Measurements from ENCODE around the gene WDTC1.

The WDTC1 gene

DNA sequence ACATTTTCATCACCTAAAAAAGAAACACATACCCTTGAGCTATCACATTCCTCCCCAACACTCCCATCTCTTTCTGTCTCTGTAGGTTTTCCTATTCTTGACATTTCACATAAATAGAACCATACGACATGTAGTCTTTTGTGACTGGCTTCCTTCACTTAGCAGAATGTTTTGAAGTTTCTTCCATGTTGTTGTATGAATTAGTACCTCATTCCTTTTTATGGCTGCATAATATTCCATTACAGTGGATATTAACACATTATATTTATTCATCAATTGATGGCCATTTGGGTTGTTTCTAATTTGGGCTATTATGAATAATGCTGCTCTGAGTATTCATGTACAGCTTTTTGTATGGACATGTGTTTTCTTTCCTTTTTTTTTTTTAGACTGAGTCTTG, 11.8 kb downstream of the WDTC1 start:
- no peak overlapping the region for H3K27ac ChIP-seq (ENCODE audit: low read depth, low read length, severe bottlenecking)
- no CpG with 5 or more reads among the region's 1 CpG for WGBS, 2 experiments (ENCODE audit: insufficient coverage in 2 of 2)
- H3K9me3 ChIP-seq (ENCODE audit: control insufficient read depth, low read length) = no peaks in the 10 kb centered on the region
- H3K4me1 ChIP-seq (ENCODE audit: control insufficient read depth, insufficient read depth, low read length, poor library complexity, severe bottlenecking) = peaks cover 3% of the 10 kb centered on the region
- no peaks in the 10 kb centered on the region for H3K36me3 ChIP-seq (ENCODE audit: control insufficient read depth, insufficient read depth, low read length)
- no peak overlapping the region for H3K4me3 ChIP-seq (ENCODE audit: extremely low read depth, insufficient read depth, low read length, poor library complexity, severe bottlenecking)

DNA sequence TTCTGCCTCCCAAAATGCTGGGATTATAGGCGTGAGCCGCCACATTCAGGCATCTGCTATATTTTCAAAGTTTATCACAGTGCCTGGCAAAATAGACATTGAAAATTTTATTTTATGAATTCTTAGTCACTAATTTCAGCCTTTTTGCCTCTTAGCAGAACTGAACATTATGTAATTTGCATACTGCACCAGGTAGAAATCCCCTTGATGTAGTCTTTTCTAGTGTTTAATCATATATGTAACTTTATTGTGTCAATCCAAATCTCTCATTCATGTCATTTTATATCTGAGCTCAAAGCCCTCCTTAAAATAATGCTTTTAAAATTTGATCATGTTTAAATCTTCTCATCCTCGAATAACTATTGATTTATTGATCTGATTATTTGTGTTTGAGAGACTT, 19.2 kb downstream of the WDTC1 start:
- Histone ChIP-seq H3K9me3 (ENCODE audit: control insufficient read depth, low read length) (no peaks in the 10 kb centered on the region), H3K4me3 (ENCODE audit: extremely low read depth, insufficient read depth, low read length, poor library complexity, severe bottlenecking) (no peak overlapping the region), H3K27ac (ENCODE audit: low read depth, low read length, severe bottlenecking) (no peak overlapping the region), H3K36me3 (ENCODE audit: control insufficient read depth, insufficient read depth, low read length) (no peaks in the 10 kb centered on the region), H3K4me1 (ENCODE audit: control insufficient read depth, insufficient read depth, low read length, poor library complexity, severe bottlenecking) (no peaks in the 10 kb centered on the region)
- WGBS, 2 experiments (ENCODE audit: insufficient coverage in 2 of 2) = no CpG with 5 or more reads among the region's 3 CpGs

DNA sequence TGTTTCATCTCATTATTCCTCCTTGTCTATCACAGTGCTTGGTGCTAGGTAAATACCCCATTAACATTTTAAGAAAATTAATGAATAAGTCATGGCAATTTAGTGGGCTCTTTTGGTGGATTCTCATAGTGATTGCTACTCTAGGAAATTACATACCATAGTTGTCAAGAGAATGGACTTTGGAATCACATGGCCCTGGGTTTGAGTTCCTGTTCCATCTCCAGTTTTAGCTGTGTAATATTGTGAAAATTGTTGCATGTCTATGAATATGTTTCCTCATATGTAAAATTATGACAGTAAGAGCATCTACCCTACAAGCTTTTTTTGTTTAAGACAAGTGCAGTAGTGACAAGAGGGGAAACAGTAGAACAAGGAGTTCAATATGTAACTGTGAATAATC, 20.7 kb downstream of the WDTC1 start:
- Histone ChIP-seq H3K4me1 (ENCODE audit: control insufficient read depth, insufficient read depth, low read length, poor library complexity, severe bottlenecking) (no peaks in the 10 kb centered on the region), H3K27ac (ENCODE audit: low read depth, low read length, severe bottlenecking) (no peak overlapping the region), H3K4me3 (ENCODE audit: extremely low read depth, insufficient read depth, low read length, poor library complexity, severe bottlenecking) (no peak overlapping the region), H3K36me3 (ENCODE audit: control insufficient read depth, insufficient read depth, low read length) (no peaks in the 10 kb centered on the region), H3K9me3 (ENCODE audit: control insufficient read depth, low read length) (no peaks in the 10 kb centered on the region)

DNA sequence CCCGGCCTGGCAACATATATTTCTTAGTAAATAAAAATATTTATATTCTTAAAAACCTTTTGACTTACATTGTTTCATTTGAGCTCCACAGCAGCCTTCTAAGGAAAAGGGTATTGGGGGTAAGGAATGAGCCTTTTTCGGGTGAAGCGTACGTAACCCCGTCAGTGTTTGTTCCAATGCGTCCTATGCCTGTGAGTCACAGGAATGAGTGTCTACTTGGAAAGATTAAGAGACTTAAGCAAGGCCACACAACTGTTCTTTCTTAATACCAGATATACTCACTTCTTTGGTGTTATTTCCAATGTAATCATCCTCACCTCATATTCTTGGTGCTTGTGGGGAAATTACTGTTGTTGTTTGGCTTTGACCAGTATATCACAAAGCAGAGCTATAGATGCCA, 22.7 kb downstream of the WDTC1 start:
- Histone ChIP-seq H3K9me3 (ENCODE audit: control insufficient read depth, low read length) (no peaks in the 10 kb centered on the region), H3K36me3 (ENCODE audit: control insufficient read depth, insufficient read depth, low read length) (no peaks in the 10 kb centered on the region), H3K4me3 (ENCODE audit: extremely low read depth, insufficient read depth, low read length, poor library complexity, severe bottlenecking) (no peak overlapping the region), H3K4me1 (ENCODE audit: control insufficient read depth, insufficient read depth, low read length, poor library complexity, severe bottlenecking) (no peaks in the 10 kb centered on the region), H3K27ac (ENCODE audit: low read depth, low read length, severe bottlenecking) (no peak overlapping the region)
- WGBS, 2 experiments (ENCODE audit: insufficient coverage in 2 of 2) = 94% methylated on average over 5 of the region's 6 CpGs; no CpG with 5 or more reads in 1 of the 2 experiments

DNA sequence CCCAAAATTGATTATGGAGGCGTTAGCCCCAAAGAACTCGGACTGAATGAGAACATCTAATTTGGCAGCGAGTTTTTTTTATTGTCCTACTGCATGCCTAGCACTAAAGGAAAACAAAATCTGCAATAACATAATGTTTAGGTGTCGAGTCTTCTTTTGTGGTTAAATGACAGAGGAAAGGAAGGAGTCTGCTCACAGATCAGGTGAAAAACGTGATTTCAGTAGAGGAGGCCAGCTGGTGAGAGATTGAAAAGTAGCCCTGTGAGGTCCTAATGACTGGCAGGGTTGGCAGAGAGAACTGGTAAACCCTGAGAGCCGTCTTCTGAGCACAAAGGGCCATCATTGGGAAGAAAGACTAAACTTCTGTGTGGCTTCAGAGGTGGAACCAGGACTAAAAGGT, 24.2 kb downstream of the WDTC1 start:
- Histone ChIP-seq H3K27ac (ENCODE audit: low read depth, low read length, severe bottlenecking) (no peak overlapping the region), H3K4me1 (ENCODE audit: control insufficient read depth, insufficient read depth, low read length, poor library complexity, severe bottlenecking) (no peaks in the 10 kb centered on the region), H3K4me3 (ENCODE audit: extremely low read depth, insufficient read depth, low read length, poor library complexity, severe bottlenecking) (no peak overlapping the region), H3K36me3 (ENCODE audit: control insufficient read depth, insufficient read depth, low read length) (peaks cover 6% of the 10 kb centered on the region), H3K9me3 (ENCODE audit: control insufficient read depth, low read length) (no peaks in the 10 kb centered on the region)
- 91 to 93% methylated on average over 6 of the region's 6 CpGs for WGBS, 2 experiments (ENCODE audit: insufficient coverage in 2 of 2)

DNA sequence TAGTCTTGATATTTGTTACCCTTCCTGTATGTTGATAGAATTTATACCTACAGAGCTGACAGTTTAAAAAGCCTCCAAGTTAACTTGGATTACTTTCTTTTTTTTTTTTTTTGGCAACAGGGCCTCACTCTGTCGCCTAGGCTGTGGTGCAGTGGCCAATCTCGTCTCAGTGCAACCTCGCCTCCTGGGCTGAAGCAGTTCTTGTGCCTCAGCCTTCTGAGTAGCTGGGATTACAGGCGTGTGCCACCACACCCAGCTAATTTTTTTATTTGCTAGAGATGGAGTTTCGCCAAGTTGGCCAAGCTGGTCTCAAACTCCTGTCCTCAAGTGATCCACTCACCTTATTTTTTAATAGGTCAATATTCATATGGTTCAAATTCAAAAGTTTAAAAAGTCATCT, 32.7 kb downstream of the WDTC1 start:
- Histone ChIP-seq H3K27ac (ENCODE audit: low read depth, low read length, severe bottlenecking) (no peak overlapping the region), H3K4me3 (ENCODE audit: extremely low read depth, insufficient read depth, low read length, poor library complexity, severe bottlenecking) (no peak overlapping the region), H3K9me3 (ENCODE audit: control insufficient read depth, low read length) (no peaks in the 10 kb centered on the region), H3K36me3 (ENCODE audit: control insufficient read depth, insufficient read depth, low read length) (peaks cover 19% of the 10 kb centered on the region), H3K4me1 (ENCODE audit: control insufficient read depth, insufficient read depth, low read length, poor library complexity, severe bottlenecking) (no peaks in the 10 kb centered on the region)
- WGBS, 2 experiments (ENCODE audit: insufficient coverage in 2 of 2) = 81 to 94% methylated on average over 2 to 3 of the region's 5 CpGs

DNA sequence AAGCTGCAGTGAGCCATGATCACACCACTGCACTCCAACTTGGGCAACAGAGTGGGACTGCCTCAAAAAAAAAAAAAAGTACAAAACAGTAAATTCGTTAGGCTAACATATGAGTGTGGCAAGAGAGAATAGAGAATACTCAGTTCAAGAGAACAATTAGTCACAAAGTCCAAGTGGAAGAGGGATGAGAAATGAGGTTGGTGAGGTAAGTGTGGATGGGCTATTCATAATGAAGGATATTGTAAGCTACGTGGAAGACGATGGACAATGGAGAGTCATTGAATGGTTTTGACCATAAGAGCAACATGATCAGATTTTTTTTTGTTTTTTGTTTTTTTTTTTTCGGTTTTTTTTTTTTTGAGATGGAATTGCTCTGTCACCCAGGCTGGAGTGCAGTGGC, 34.8 kb downstream of the WDTC1 start:
- no peak overlapping the region for H3K4me3 ChIP-seq (ENCODE audit: extremely low read depth, insufficient read depth, low read length, poor library complexity, severe bottlenecking)
- H3K4me1 ChIP-seq (ENCODE audit: control insufficient read depth, insufficient read depth, low read length, poor library complexity, severe bottlenecking) = no peaks in the 10 kb centered on the region
- peaks cover 6% of the 10 kb centered on the region for H3K36me3 ChIP-seq (ENCODE audit: control insufficient read depth, insufficient read depth, low read length)
- no peaks in the 10 kb centered on the region for H3K9me3 ChIP-seq (ENCODE audit: control insufficient read depth, low read length)
- WGBS, 2 experiments (ENCODE audit: insufficient coverage in 2 of 2) = 90 to 97% methylated on average over 2 to 3 of the region's 4 CpGs
- H3K27ac ChIP-seq (ENCODE audit: low read depth, low read length, severe bottlenecking) = no peak overlapping the region

DNA sequence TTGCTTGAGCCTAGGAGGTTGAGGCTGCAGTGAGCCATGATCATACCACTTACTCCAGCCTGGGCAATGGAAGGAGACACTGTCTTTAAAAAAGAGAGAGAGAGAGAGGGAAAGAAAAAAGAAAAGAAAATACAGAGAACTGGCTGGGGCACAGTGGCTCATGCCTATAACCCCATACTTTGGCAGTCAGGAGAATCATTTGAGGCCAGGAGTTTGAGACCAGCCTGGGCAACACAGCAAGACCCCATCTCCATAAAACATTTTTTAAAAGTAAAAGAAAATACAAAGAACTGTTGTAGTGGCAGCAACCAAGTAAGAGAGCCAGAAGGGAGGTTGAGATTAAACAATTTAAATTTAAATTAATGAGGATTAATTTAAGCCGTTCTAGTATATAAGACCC, 39.8 kb downstream of the WDTC1 start:
- WGBS, 2 experiments (ENCODE audit: insufficient coverage in 2 of 2) = no CpG with 5 or more reads among the region's 1 CpG
- Histone ChIP-seq H3K4me3 (ENCODE audit: extremely low read depth, insufficient read depth, low read length, poor library complexity, severe bottlenecking) (no peak overlapping the region), H3K27ac (ENCODE audit: low read depth, low read length, severe bottlenecking) (no peak overlapping the region), H3K9me3 (ENCODE audit: control insufficient read depth, low read length) (no peaks in the 10 kb centered on the region), H3K4me1 (ENCODE audit: control insufficient read depth, insufficient read depth, low read length, poor library complexity, severe bottlenecking) (no peaks in the 10 kb centered on the region), H3K36me3 (ENCODE audit: control insufficient read depth, insufficient read depth, low read length) (peaks cover 9% of the 10 kb centered on the region)

DNA sequence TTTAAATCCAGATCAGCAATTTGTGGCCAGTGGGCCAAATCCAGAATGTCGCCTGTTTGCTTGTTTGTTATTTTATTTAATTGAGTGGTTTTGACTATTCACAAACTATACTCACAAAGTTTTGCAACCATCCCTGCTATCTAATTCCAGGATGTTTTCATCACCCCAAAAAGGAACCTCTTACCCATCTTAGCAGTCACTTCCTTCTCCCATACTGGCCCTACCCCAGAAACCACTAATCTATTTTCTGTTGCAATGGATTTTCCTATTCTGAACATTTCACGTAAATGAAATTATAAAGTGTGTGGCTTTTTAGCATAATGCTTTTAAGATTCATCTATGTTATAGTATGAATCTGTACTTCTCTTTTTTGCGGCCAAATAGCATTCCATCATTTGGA, 41.3 kb downstream of the WDTC1 start:
- peaks cover 9% of the 10 kb centered on the region for H3K36me3 ChIP-seq (ENCODE audit: control insufficient read depth, insufficient read depth, low read length)
- H3K4me1 ChIP-seq (ENCODE audit: control insufficient read depth, insufficient read depth, low read length, poor library complexity, severe bottlenecking) = no peaks in the 10 kb centered on the region
- no peak overlapping the region for H3K4me3 ChIP-seq (ENCODE audit: extremely low read depth, insufficient read depth, low read length, poor library complexity, severe bottlenecking)
- no peaks in the 10 kb centered on the region for H3K9me3 ChIP-seq (ENCODE audit: control insufficient read depth, low read length)
- no CpG with 5 or more reads among the region's 3 CpGs for WGBS, 2 experiments (ENCODE audit: insufficient coverage in 2 of 2)
- no peak overlapping the region for H3K27ac ChIP-seq (ENCODE audit: low read depth, low read length, severe bottlenecking)

DNA sequence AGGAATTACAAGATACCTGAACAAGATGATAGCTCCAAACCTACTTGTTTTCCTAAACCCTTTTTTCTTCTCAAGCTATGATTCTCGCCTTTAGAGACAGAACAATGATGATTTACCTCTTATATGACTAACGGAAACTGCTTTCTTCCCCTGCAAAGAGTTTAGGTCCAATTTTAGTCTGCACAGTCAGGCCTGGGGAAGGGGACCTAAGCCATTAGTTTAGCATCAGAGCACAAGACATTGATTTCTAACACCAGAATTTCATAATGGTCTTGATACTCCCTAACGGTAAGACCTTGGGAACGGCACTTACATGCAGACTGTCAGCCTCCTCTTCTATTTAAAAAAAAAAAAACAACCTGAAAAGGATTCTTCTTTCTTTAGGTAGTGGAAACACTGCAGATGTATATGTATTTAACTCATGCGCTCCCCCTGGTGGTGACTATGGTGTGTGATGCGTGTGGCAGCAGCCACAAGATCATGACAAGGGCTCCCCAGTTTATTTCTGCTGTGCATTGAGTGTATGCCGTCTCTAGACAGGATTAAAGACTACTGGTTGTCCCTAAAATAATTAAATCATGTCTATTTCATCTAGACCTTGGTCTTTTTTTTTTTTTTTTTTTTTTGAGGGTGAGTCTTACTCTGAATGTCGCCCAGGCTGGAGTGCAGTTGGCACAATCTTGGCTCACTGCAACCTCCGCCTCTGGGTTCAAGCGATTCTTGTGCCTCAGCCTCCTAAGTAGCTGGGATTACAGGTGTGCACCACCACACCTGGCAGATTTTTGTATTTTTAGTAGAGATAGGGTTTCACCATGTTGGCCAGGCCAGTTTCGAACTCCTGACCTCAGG, 50.2 kb downstream of the WDTC1 start:
- 67 to 68% methylated on average over 6 to 8 of the region's 11 CpGs for WGBS, 2 experiments (ENCODE audit: insufficient coverage in 2 of 2)
- peaks cover 7% of the 10 kb centered on the region for H3K36me3 ChIP-seq (ENCODE audit: control insufficient read depth, insufficient read depth, low read length)
- H3K4me3 ChIP-seq (ENCODE audit: extremely low read depth, insufficient read depth, low read length, poor library complexity, severe bottlenecking) = no peak overlapping the region
- H3K27ac ChIP-seq (ENCODE audit: low read depth, low read length, severe bottlenecking) = no peak overlapping the region
- no peaks in the 10 kb centered on the region for H3K4me1 ChIP-seq (ENCODE audit: control insufficient read depth, insufficient read depth, low read length, poor library complexity, severe bottlenecking)
- H3K9me3 ChIP-seq (ENCODE audit: control insufficient read depth, low read length) = no peaks in the 10 kb centered on the region

DNA sequence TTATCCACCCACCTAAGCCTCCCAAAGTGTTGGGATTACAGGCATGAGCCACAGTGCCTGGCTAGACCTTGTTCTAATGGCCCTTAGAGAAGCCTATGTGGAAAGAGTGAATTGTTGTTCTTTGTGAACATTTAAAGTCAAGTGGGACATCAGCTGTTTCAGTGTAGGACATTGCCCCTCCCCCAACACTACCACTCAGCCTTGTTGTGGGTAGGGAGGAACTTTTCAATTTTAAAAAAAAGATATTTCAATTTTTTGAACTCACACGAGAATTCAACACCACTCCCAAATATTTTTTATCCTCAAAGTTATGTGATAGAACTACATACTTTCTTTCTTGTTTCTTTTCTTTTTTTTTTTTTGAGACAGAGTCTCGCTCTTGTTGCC, 50.8 kb downstream of the WDTC1 start:
- H3K4me3 ChIP-seq (ENCODE audit: extremely low read depth, insufficient read depth, low read length, poor library complexity, severe bottlenecking) = no peak overlapping the region
- 40% methylated on average over 1 of the region's 2 CpGs; no CpG with 5 or more reads in 1 of the 2 experiments for WGBS, 2 experiments (ENCODE audit: insufficient coverage in 2 of 2)
- H3K36me3 ChIP-seq (ENCODE audit: control insufficient read depth, insufficient read depth, low read length) = peaks cover 9% of the 10 kb centered on the region
- no peaks in the 10 kb centered on the region for H3K4me1 ChIP-seq (ENCODE audit: control insufficient read depth, insufficient read depth, low read length, poor library complexity, severe bottlenecking)
- no peak overlapping the region for H3K27ac ChIP-seq (ENCODE audit: low read depth, low read length, severe bottlenecking)
- no peaks in the 10 kb centered on the region for H3K9me3 ChIP-seq (ENCODE audit: control insufficient read depth, low read length)
